HAP-1 (cell line): ENCODE data around the gene PLA2R1.

Source experiments
- DNase-seq, 2 experiments: peaks; one replicate each; pipeline ENCODE4 v3.0.0-alpha.2; 2016 to 2020; ENCODE audit warnings: low spot score in 2 of 2
- H3K27me3 ChIP-seq: fragments of 250-450 bp; sonication (Bioruptor Pico); 2 replicates; pipeline ENCODE4 v1.5.1; 2020; ENCODE audit warnings: low read depth, mild to moderate bottlenecking, moderate library complexity
- H3K36me3 ChIP-seq: fragments of 250-450 bp; sonication (Bioruptor Pico); replicated peaks from 2 replicates; pipeline ENCODE4 v1.5.1; 2020; ENCODE audit warnings: mild to moderate bottlenecking
- H3K4me1 ChIP-seq: fragments of 250-450 bp; sonication (Bioruptor Pico); 2 replicates; pipeline ENCODE4 v1.5.1; 2020; ENCODE audit warnings: mild to moderate bottlenecking
- H3K4me3 ChIP-seq: fragments of 250-450 bp; sonication (Bioruptor Pico); 2 replicates; pipeline ENCODE4 v1.5.1; 2020; ENCODE audit warnings: mild to moderate bottlenecking, moderate library complexity
- H3K9me3 ChIP-seq: fragments of 250-450 bp; sonication (Bioruptor Pico); 2 replicates; pipeline ENCODE4 v1.5.1; 2020; ENCODE audit warnings: mild to moderate bottlenecking, moderate library complexity
- in situ Hi-C: fragments of 300-500 bp; cut with MboI; formaldehyde crosslinking; loops from 3 replicates; pipeline ENCODE4 v1.14.3; 2020; ENCODE audit warnings: low sequenced_read_pairs, inconsistent platforms, mixed read lengths

The PLA2R1 gene

GRCh38 chr2:160062292-160063005 lies at the start of gene PLA2R1:
Gene PLA2R1, minus strand, starts transcription at chr2:160062615. Its CDS starts 212 bp downstream, at chr2:160062403.
- Histone ChIP-seq H3K36me3 (no peaks in the 10 kb centered on the region), H3K27me3 (no peaks in the 10 kb centered on the region), H3K4me1 (no peaks in the 10 kb centered on the region), H3K4me3 (no peak within 1 kb of the TSS), H3K9me3 (no peaks in the 10 kb centered on the region)
- DNase-seq, result no peak
- in situ Hi-C loops, result no loop called here

- H3K9me3 ChIP-seq, result no peaks in the 10 kb centered on the region
- no peaks in the 10 kb centered on the region for H3K36me3 ChIP-seq
- H3K4me3 ChIP-seq, result no peak overlapping the region
- in situ Hi-C loops, result no loop called here
- H3K27me3 ChIP-seq, result no peaks in the 10 kb centered on the region
- DNase-seq, result peak in 1 of 2 experiments; percentile 7
- peaks cover 10% of the 10 kb centered on the region for H3K4me1 ChIP-seq
Measured at GRCh38 chr2:160110674-160111239, 48.3 kb upstream of the PLA2R1 start.

- Histone ChIP-seq H3K27me3 (no peaks in the 10 kb centered on the region), H3K9me3 (no peaks in the 10 kb centered on the region), H3K4me1 (peaks cover 10% of the 10 kb centered on the region), H3K4me3 (no peak overlapping the region), H3K36me3 (no peaks in the 10 kb centered on the region)
- peak; percentile 65 to 78 for DNase-seq
- in situ Hi-C loops, result no loop called here
Measured at GRCh38 chr2:160109939-160110673, 47.7 kb upstream of the PLA2R1 start.

GRCh38 chr2:160109243-160109642 lies 46.8 kb upstream of the PLA2R1 start:
- Histone ChIP-seq H3K36me3 (no peaks in the 10 kb centered on the region), H3K4me3 (no peak overlapping the region), H3K27me3 (no peaks in the 10 kb centered on the region), H3K9me3 (no peaks in the 10 kb centered on the region), H3K4me1 (peaks cover 9% of the 10 kb centered on the region)
- in situ Hi-C loops, result no loop called here
- no peak for DNase-seq

GRCh38 chr2:160108646-160109045 lies 46.2 kb upstream of the PLA2R1 start:
- in situ Hi-C loops, result no loop called here
- peaks cover 4% of the 10 kb centered on the region for H3K4me1 ChIP-seq
- no peaks in the 10 kb centered on the region for H3K36me3 ChIP-seq
- no peak overlapping the region for H3K4me3 ChIP-seq
- no peak for DNase-seq
- no peaks in the 10 kb centered on the region for H3K9me3 ChIP-seq
- no peaks in the 10 kb centered on the region for H3K27me3 ChIP-seq

GRCh38 chr2:160105366-160105765 lies 43.0 kb upstream of the PLA2R1 start:
- no peak for DNase-seq
- in situ Hi-C loops, result no loop called here
- H3K4me3 ChIP-seq, result no peak overlapping the region
- no peaks in the 10 kb centered on the region for H3K36me3 ChIP-seq
- H3K4me1 ChIP-seq, result peaks cover 6% of the 10 kb centered on the region; the same call in 1 of the 2 replicates
- H3K27me3 ChIP-seq, result no peaks in the 10 kb centered on the region
- H3K9me3 ChIP-seq, result no peaks in the 10 kb centered on the region

- Histone ChIP-seq H3K4me1 (peaks cover 6% of the 10 kb centered on the region; the same call in 1 of the 2 replicates), H3K36me3 (no peaks in the 10 kb centered on the region), H3K4me3 (no peak overlapping the region), H3K9me3 (no peaks in the 10 kb centered on the region), H3K27me3 (no peaks in the 10 kb centered on the region)
- in situ Hi-C loops, result no loop called here
- DNase-seq, result no peak
Measured at GRCh38 chr2:160104115-160104514, 41.7 kb upstream of the PLA2R1 start.

- in situ Hi-C loops, result loop anchor here (25.0 kb wide), 1 partner anchor 890 kb away; no protein-coding TSS in a partner anchor
- no peak for DNase-seq
- no peak overlapping the region for H3K4me3 ChIP-seq
- H3K9me3 ChIP-seq, result peaks cover 2% of the 10 kb centered on the region; the same call in 1 of the 2 replicates
- no peaks in the 10 kb centered on the region for H3K36me3 ChIP-seq
- H3K27me3 ChIP-seq, result no peaks in the 10 kb centered on the region
- H3K4me1 ChIP-seq, result no peaks in the 10 kb centered on the region
Measured at GRCh38 chr2:160097326-160097725, 34.9 kb upstream of the PLA2R1 start.

GRCh38 chr2:160096409-160096808 lies 34.0 kb upstream of the PLA2R1 start:
- peaks cover 2% of the 10 kb centered on the region; the same call in 1 of the 2 replicates for H3K9me3 ChIP-seq
- H3K4me1 ChIP-seq, result no peaks in the 10 kb centered on the region
- no peak overlapping the region for H3K4me3 ChIP-seq
- in situ Hi-C loops, result loop anchor here (25.0 kb wide), 1 partner anchor 891 kb away; no protein-coding TSS in a partner anchor
- H3K36me3 ChIP-seq, result no peaks in the 10 kb centered on the region
- no peak for DNase-seq
- H3K27me3 ChIP-seq, result no peaks in the 10 kb centered on the region

GRCh38 chr2:160092445-160092844 lies 30.0 kb upstream of the PLA2R1 start:
- H3K9me3 ChIP-seq, result peaks cover 12% of the 10 kb centered on the region
- no peak overlapping the region for H3K4me3 ChIP-seq
- no peaks in the 10 kb centered on the region for H3K27me3 ChIP-seq
- in situ Hi-C loops, result loop anchor here (25.0 kb wide), 1 partner anchor 895 kb away; no protein-coding TSS in a partner anchor
- H3K4me1 ChIP-seq, result no peaks in the 10 kb centered on the region
- no peaks in the 10 kb centered on the region for H3K36me3 ChIP-seq
- no peak for DNase-seq

GRCh38 chr2:160091381-160091780 lies 29.0 kb upstream of the PLA2R1 start:
- no peak overlapping the region for H3K4me3 ChIP-seq
- DNase-seq, result no peak
- no peaks in the 10 kb centered on the region for H3K36me3 ChIP-seq
- H3K4me1 ChIP-seq, result no peaks in the 10 kb centered on the region
- H3K27me3 ChIP-seq, result no peaks in the 10 kb centered on the region
- peaks cover 16% of the 10 kb centered on the region for H3K9me3 ChIP-seq
- in situ Hi-C loops, result loop anchor here (25.0 kb wide), 1 partner anchor 896 kb away; no protein-coding TSS in a partner anchor

- peaks cover 16% of the 10 kb centered on the region for H3K9me3 ChIP-seq
- in situ Hi-C loops, result loop anchor here (25.0 kb wide), 1 partner anchor 899 kb away; no protein-coding TSS in a partner anchor
- H3K27me3 ChIP-seq, result no peaks in the 10 kb centered on the region
- no peak overlapping the region for H3K4me3 ChIP-seq
- peak; percentile 34 to 44 for DNase-seq
- no peaks in the 10 kb centered on the region for H3K4me1 ChIP-seq
- no peaks in the 10 kb centered on the region for H3K36me3 ChIP-seq
Measured at GRCh38 chr2:160087854-160088745, 25.7 kb upstream of the PLA2R1 start.

GRCh38 chr2:160085662-160086061 lies 23.2 kb upstream of the PLA2R1 start:
- no peak for DNase-seq
- Histone ChIP-seq H3K27me3 (no peaks in the 10 kb centered on the region), H3K4me1 (no peaks in the 10 kb centered on the region), H3K4me3 (no peak overlapping the region), H3K36me3 (no peaks in the 10 kb centered on the region), H3K9me3 (peaks cover 16% of the 10 kb centered on the region)
- in situ Hi-C loops, result loop anchor here (25.0 kb wide), 1 partner anchor 902 kb away; no protein-coding TSS in a partner anchor
